ENCODE measurements around the gene AKT2.
A peak's percentile ranks its signal among the peaks of the same experiment; 100 is the strongest.

The AKT2 gene

DNA sequence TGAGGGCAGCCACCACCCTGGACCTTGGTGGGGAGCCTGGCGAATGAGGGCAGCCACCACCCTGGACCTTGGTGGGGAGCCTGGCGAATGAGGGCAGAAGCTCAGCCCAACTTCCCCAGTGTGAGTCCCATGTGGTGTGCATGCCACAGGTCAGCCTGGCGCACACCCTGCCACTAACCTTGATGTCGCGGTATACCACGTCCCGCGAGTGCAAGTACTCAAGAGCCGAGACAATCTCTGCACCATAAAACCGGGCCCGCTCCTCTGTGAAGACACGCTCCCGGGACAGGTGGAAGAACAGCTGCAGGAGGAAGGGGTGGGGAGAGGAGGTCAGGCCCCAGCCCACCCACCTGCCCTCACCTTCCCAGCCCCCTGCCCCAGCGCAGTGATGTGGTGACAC, 47.4 kb downstream of the AKT2 start:
- no peak for TF ChIP-seq CTCF (IDR thresholded peaks at IDR 0.05; ENCODE audit: low read depth, low read length)
- H3K4me3 ChIP-seq (replicated peaks in 1 of 2; ENCODE audit: low read depth in 2 of 2, low read length in 2 of 2): no peak overlapping the region
- DNase-seq (ENCODE audit: low read depth in 2 of 2): no peak

DNA sequence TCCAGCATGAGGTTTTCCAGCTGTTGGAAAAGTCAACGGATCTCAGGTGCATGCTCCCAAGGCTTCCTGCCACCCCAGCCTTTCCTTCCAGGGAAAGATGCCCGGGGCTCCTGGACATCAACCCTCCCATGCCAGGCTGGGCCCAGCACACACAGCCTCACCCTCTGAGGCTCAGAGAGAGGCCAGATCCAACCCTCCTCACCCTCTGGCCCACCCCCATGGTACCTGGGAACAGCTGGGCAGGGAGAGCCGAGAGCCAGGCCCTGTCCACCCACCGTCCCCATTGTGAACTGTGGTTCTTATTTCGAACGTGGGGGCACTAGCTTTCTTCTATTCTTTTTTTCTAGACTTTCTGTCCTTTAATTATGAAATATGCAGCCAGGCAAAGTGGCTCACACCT, 48.8 kb downstream of the AKT2 start:
- H3K4me3 ChIP-seq (replicated peaks in 1 of 2; ENCODE audit: low read depth in 2 of 2, low read length in 2 of 2): no peak overlapping the region
- no peak for DNase-seq (ENCODE audit: low read depth in 2 of 2)

DNA sequence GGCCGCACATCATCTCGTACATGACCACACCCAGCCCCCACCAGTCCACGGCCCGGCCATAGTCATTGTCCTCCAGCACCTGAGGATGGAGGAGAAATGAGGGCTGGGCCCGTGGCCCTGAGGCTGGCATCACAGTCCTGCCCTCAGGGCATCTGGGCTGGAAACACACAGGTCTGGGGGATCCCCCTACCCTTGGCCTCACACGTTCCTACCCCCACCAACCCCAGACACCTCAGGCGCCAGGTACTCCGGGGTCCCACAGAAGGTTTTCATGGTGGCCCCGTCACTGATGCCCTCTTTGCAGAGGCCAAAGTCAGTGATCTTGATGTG, 49.2 kb downstream of the AKT2 start:
- no peak for DNase-seq (ENCODE audit: low read depth in 2 of 2)

More for the DNA sequence above, 48.8 kb downstream of the AKT2 start:
- TF ChIP-seq CTCF (IDR thresholded peaks at IDR 0.05; ENCODE audit: low read depth, low read length): no peak

DNA sequence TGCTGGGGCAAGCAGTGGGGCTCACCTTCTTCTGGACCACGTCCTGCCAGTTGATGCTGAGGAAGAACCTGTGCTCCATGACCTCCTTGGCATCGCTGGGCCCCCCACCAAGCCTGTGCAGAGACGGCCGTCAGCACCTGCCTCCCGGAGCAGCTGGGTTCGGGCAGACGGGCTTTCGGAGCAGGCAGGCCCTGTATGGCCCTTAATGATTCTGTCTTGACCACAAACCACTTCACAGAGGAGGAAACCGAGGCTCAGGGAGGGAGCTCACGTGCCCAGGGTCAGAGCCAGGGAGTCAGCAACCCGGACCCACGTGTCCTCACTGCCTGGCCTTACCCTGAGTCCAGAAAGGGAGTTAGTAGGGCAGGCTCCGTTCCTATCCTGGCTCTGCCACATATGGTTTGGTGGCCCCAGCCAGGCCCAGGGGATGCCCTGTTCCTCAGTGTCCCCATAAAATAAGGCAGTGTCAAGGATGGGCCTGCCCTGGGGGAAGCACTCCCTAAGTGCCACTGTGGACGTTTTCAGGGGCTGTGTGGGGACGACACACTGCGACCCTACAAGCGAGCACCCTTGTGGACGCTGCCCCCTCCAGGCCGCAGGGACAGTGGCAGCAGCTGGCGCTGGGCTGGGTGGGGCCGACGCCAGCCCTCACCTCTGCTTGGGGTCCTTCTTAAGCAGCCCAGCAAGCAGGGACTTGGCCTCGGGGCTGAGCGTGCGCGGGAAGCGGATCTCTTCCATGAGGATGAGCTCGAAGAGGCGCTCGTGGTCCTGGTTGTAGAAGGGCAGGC, 49.7 kb downstream of the AKT2 start:
- peak; percentile 20 for TF ChIP-seq CTCF (IDR thresholded peaks at IDR 0.05; ENCODE audit: low read depth, low read length)
- DNase-seq (ENCODE audit: low read depth in 2 of 2): no peak
- no peak overlapping the region for H3K4me3 ChIP-seq (replicated peaks in 1 of 2; ENCODE audit: low read depth in 2 of 2, low read length in 2 of 2)

More for the DNA sequence above, 49.2 kb downstream of the AKT2 start:
- TF ChIP-seq CTCF (IDR thresholded peaks at IDR 0.05; ENCODE audit: low read depth, low read length): no peak
- H3K4me3 ChIP-seq (replicated peaks in 1 of 2; ENCODE audit: low read depth in 2 of 2, low read length in 2 of 2): no peak overlapping the region

DNA sequence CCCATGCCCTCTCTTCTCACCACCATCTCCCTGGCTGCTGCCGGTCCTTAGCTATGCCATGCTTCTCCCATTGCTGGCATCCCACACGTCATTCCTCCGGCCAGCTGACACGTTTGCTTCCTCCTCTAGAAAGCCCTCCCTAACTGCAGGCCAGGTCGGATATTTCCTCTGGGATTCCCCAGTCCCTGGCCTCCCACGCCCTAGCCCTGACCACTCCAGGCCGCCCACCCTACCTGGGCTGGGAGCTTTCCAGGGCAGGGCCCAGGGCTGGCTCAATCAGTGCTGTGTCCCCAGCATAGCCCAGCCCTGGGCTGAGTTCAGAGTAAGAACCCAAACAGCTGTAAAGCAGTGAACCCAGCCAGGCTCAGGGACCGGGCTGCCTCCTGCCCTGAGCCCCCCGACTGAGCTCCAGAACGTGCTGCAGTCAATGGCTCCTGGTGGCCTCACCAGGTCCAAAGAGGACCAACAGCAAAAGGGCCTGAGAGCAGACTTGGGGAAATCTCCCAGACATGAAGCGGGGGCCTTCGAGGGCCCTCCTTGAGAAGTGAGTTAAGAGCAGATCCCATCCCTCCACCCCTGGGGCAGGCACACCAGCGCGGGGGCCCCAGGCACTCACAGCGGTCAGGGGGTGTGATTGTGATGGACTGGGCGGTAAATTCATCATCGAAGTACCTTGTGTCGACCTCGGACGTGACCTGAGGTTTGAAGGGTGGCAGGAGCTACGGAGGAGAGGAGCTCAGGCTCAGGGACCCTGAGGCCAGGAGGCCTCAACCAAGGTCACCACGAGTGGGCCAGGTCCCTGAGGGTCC, 50.5 kb downstream of the AKT2 start:
- TF ChIP-seq CTCF (IDR thresholded peaks at IDR 0.05; ENCODE audit: low read depth, low read length): no peak
- H3K4me3 ChIP-seq (replicated peaks in 1 of 2; ENCODE audit: low read depth in 2 of 2, low read length in 2 of 2): no peak overlapping the region
- no peak for DNase-seq (ENCODE audit: low read depth in 2 of 2)

DNA sequence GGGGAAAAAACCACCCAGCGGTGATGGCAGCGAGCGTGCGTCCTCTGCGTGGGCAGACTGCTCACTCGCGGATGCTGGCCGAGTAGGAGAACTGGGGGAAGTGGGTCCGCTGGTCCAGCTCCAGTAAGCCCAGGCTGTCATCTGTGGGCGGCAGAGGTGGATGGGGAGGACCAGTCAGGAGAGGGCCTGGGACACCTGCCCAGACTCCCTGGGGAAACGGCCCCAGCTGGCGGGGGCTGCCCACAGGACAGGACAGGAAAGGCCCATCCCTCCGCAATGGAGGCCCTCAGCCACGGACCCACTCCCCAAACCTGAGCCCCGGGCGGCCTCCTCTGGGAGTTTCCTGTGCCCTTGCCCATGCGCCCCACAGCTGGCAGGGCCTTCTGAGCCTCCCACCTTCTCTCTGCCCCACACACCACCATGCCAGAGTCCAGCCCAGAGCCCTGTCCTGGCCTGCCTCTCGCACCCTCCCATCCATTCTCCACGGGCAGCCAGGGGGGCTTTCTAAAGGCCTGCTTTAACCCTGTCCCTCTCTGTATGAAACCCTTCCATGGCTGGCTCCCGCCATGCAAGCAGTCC, 51.2 kb downstream of the AKT2 start:
- no peak for DNase-seq (ENCODE audit: low read depth in 2 of 2)
- no peak overlapping the region for H3K4me3 ChIP-seq (replicated peaks in 1 of 2; ENCODE audit: low read depth in 2 of 2, low read length in 2 of 2)
- no peak for TF ChIP-seq CTCF (IDR thresholded peaks at IDR 0.05; ENCODE audit: low read depth, low read length)
